ENCODE measurements around the gene STX8.

The STX8 gene

GRCh38 chr17:9553596-9553995 is 22.0 kb downstream of the STX8 start:
- no peak for DNase-seq

DNA sequence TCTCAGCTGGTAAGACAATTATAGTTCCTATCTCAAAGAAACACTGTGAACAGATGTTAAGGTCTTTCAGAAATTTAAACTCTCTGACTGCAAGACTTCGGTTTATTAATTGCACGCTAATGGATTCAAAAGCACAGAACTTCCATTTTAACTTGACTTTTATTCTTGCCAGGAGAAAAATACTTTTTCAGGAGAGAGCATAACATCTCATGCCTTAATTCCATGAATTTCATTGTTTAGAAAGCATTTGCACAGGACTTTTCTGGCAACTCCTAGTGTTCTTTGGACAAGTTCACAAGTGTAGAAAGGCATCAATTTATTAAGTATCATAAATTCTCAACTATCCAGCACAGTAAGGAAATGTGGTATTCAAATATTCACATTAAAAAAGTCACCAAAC is 22.4 kb downstream of the STX8 start:
- DNase-seq: no peak

- no peak for DNase-seq
These were observed 26.4 kb downstream of the STX8 start for GRCh38 chr17:9549215-9549614.

GRCh38 chr17:9544221-9544620 is 31.4 kb downstream of the STX8 start:
- no peak for DNase-seq

DNA sequence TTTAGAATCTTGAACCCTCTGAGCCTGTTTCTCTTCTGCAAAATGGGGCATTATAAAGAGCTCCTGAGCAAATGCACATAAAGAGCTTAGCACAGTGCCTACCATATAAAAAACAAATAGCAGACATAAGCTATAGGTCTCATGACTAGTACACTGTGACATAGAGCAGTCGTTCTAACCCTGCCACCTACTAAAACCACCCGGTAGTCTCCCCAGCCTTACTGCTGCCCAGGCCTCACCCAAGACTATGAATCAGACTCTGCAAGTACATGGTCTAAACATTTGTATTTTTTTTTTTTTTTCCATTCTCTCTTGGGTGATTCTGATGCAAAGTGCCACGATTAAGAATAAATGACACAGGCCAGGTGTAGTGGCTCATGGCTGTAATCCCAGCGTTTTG is 33.9 kb downstream of the STX8 start:
- no peak for DNase-seq

DNA sequence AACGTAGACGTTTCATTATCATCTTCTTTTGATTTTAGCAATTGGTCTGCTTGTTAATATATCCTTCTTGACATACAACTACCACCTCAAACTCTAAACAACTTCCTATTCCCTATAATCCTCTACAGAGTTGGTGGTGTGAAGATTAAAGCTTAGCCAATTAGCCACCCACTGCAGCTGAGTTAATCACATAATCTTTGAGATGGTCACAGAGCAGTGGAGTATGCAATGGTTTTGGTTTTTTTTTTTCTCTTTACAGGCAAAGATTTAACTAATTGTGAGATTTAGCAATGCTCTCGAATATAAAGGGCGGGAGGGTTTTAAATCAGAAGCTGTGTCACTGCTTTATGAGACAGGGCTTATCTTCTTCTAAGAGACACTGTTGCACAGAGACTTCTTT is 37.0 kb downstream of the STX8 start:
- DNase-seq: no peak

GRCh38 chr17:9537177-9537776 is 38.3 kb downstream of the STX8 start:
- no peak for DNase-seq

DNA sequence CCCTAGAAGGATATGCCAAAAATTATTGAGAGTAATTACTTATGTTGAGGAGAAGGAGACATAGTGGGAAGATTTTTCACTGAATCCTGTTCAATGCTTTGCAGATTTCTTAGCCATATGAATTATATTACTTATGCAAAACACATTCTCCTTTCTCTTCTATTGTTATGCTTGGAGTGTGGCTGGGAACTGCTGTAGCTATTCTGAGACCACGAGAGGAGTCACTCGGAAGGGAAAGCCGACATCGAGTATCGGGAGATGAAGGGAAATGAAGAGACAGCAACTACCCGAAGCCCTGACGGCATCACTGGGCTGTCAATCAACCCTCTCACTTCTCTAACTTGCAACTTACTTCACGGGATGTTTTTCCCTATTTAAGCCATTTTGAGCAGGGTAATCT is 39.6 kb downstream of the STX8 start:
- DNase-seq: no peak

GRCh38 chr17:9533441-9533840 is 42.2 kb downstream of the STX8 start:
- no peak for DNase-seq

DNA sequence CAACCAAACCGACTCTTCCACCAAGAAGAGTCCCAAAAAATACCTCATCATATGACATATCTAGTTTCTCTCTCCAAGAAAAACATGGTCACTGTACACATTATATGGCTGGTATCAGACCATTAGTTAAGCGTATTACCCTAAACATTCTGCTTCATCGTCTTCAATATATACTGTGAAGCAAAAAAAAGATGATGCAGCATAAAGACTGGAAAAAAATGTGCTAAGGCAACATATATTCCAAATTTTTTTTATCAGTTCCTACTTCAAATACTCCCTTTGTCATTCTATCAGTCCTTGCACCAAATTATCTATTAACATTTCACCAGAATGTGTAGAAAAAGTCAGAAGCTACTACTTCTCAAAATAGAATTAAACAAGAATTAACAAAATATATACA is 42.9 kb downstream of the STX8 start:
- no peak for DNase-seq

DNA sequence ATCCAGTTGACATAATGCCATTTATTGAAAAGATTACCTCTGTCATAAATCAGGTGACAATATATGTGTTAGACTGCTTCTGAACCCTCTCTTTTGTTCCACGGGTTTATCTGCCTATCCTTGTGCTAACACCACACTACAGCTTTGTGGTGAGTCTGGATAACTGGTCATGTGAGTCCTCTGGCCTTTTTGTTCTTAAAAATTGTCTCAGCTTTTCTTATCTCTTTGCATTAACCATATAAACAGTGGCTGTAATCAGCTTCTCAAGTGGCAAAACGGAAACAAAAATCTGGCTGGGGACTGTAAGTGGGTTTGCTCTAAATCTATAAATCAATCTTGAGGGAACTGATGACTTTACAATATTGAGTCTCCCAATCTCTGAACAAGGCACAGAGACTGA is 44.6 kb downstream of the STX8 start:
- DNase-seq: no peak

DNA sequence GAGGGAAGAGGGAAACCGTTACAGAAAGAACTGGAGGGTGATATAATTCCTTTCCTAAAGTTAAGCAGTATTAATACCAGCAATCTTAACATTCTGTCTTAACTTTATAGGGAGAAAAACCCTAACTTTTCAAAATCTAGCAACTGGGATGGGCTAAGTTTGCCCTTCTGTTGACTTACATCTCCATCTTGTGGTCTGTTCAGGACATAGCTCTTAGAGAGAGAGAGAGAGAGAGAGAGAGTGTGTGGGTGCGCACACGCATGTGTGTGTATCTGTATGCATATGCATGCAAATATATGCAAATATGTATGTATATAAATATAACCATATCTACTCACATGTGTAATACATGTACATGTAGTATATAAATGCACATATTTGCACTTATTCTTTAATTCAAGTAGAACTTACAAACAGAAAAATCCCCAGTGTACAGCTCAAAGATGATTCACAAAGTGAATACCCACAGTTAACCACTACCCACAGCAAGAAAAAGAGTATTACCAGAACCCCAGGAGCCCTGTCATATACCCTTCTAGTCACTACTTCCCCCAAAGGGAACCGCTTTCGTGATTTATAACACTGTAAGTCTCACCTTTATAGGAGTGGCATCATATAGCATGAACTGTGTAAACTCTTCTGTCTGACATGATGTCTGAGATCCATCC is 46.5 kb downstream of the STX8 start:
- DNase-seq: no peak

GRCh38 chr17:9527788-9528187 is 47.8 kb downstream of the STX8 start:
- DNase-seq: no peak

DNA sequence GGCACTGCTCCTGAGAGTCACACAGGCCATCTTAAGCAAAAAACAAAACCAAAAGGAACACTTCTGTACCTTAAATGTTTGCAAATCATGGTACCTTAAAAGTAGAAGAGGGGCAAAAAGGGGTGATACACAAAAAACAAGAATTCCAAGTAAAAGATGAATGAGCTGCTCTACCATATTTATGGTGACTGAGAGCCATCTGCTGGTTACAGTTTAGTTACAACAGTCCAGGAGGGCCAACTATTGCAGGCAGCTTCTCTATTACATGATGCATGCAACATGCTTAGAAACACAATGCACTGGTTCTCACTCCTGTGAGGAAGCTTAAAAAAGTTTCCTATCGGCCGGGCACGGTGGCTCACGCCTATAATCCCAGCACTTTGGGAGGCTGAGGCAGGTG is 53.5 kb downstream of the STX8 start:
- DNase-seq: no peak

DNA sequence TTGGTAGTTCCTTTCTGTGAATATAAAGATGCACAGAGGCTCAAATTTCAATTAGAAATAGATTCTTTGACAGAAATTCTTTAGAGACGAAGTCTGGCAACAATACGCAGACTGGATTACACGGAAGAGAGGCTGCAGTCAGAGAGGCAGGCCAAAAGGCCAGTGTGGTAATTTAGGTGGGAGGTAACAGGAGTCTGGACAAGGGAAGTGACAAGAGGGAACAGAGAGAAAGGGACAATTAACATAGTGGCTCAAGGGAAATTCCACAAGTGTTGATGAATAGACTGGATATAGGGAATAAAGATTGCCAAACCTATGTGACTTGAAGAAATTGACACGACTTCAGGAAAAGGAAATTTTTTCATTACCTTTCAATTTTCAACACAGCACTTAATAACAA is 54.6 kb downstream of the STX8 start:
- DNase-seq: no peak

DNA sequence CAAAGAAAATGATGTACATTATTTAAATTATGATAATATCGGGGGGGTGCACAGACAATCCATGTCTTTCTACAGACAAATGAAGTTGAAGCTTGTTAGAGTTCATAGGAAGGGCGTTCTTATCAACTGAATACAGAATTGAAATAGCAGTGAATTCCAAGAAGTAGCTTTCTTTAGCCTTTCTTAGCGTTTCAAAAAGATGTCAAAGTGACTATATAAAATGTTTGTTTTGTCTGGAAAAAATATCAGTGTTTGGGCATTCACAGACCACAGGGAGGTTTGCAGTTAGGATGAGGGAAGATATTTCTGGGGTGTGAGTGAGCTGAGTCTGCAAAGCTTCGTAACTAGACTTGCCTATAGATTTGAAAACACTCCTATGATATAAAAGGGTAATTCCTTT is 55.0 kb downstream of the STX8 start:
- DNase-seq: no peak

DNA sequence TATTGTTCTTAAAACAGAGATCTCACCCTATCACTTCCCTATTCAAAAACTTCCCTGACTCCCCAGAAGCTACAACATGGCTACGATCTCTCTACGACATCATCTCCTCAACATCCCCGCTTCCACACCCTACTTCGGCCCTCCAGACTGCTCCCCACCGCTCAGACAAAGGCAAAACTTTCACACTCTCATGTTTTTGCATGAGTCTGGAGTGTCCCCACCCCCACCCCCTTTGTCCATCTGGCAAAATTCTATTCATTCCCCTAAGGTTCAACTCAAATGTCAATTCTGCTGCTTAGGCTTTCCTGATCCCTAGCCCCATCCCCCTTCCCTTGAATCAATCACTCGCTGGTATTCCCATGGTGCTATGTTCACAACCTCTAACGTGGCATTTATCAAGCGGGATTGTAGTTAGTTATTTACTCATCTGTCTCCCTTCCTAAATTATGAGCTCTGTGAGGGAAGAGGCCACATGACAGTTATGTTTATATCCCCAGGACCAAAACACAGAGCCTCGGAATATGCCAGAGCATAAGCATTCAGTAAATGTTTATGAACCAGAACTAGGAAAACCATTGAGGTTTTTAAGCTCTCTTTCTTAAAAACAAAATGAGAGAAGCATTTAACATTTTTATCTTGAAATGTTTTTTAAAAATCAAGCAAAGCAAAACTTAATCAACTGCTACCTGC is 55.9 kb downstream of the STX8 start:
- DNase-seq: no peak

GRCh38 chr17:9517396-9517795 is 58.2 kb downstream of the STX8 start:
- DNase-seq: no peak

DNA sequence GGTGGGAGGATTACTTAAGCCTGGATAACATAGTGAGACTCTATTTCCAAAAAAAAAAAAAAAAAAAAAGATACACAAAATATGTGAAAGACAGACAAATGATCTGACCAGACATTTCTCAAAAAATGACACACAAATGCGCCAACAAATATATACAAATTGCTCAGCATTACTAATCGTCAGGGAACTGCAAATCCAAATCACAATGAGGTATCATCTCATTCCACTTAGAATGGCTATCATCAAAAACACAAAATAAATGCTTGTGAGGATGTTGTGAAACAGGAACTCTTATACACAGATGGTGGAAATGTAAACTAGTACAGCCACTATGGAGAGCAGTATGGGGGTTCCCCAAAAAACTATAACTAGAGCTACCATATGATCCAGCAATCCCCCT is 62.4 kb downstream of the STX8 start:
- no peak for DNase-seq

GRCh38 chr17:9512323-9513168 is 63.1 kb downstream of the STX8 start:
- DNase-seq: no peak

- no peak for DNase-seq
These were observed 66.3 kb downstream of the STX8 start for GRCh38 chr17:9509236-9509816.

DNA sequence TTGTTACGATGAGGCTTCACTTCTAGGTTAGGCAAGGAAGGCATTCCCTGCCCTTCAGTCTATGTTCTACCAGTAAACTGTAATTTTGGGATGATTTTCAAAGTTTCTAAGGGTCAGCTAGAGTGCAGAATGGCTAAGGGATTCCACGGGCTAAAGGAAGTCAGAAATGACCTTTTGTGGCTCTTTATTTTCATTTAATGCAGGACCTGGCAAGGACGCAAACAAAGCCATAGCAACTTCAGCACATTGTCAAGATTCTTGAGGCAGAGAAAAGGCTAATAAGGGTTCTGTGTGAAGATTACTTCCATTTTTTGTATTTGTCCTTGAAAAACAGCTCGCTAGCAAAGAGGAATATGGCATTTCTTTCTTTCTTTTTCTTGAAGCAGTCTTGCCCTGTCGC is 76.6 kb downstream of the STX8 start:
- no peak for DNase-seq

- no peak for DNase-seq
These were observed 77.1 kb downstream of the STX8 start for GRCh38 chr17:9498490-9498889.

Measured in stimulated activated CD4-positive, alpha-beta T cell treated with anti-CD3 and anti-CD28 coated beads, Interleukin-4, amount 100 ng/mL, for 24 hours (primary cell).